Upper lobe of right lung (tissue), 1 donor: ENCODE measurements around the gene ZNF618. TPM values are rescaled to one million over a fixed set of nuclear protein-coding genes. Genes with fewer than 3 reads are reported as not detected.

Source experiments
- ATAC-seq: fragments of 200-7000 bp; cut with Tn5 transposase; one replicate; pipeline ENCODE4 v1.9.1; 2020; ENCODE audit warnings: mild to moderate bottlenecking, moderate library complexity
- DNase-seq: peaks from one replicate; pipeline ENCODE4 v3.0.0-alpha.2; 2020
- H3K27ac ChIP-seq: fragments of 200-600 bp; one replicate; pipeline ENCODE4 v1.8.0; 2022
- H3K27me3 ChIP-seq: fragments of 200-600 bp; one replicate; pipeline ENCODE4 v1.8.0; 2022; ENCODE audit warnings: mild to moderate bottlenecking
- H3K36me3 ChIP-seq: fragments of 200-600 bp; one replicate; pipeline ENCODE4 v1.8.0; 2022
- H3K4me1 ChIP-seq: fragments of 200-600 bp; one replicate; pipeline ENCODE4 v1.8.0; 2022
- H3K4me3 ChIP-seq: fragments of 200-600 bp; one replicate; pipeline ENCODE4 v1.8.0; 2022; ENCODE audit warnings: mild to moderate bottlenecking
- H3K9me3 ChIP-seq: fragments of 200-600 bp; one replicate; pipeline ENCODE4 v1.8.0; 2022
- intact Hi-C: fragments of 100-400 bp; cut with DNase I; formaldehyde crosslinking; loops from one replicate; pipeline ENCODE4 v1.11.0; 2022
- total RNA-seq: library from RNA; stranded (reverse); fragmentation: NEBNext Ultra II Directional; extraction: Animal tissue kit (Norgen Biotek cat#: 25700); gene quantifications from one replicate; pipeline ENCODE4 v1.2.1, GENCODE V29; 2021
- TF ChIP-seq, protein P1 (sequence below): fragments of 200-600 bp; IDR thresholded peaks from one replicate; pipeline ENCODE4 v1.8.0; 2022; ENCODE audit warnings: antibody characterized with exemption
- donor health status: DM: no; HTN: yes; CAD: no; lungs with severe emphysema.

ZNF618 gene
- total RNA-seq, 1 donor from 2014 or later = 9.8 TPM

DNA sequence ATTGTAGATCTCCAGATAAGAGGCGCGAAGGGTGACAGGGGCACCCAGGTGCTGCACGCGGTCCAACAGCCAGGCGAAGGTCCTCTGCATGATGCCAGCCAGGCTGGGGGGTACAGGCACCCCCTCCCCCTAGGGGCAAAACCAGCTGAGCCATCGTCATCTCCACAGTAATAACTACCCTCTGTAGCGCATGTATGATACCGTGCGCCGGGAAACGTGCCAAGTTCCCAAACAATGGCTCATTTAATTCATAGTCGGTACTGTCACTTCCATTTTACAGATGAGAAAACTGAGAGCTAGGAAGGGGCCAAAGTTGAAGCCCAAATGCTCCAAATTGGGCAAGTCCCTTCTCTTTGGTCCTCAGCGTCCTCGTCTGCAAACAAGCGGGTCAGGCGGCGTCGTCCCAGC is 221.5 kb downstream of the ZNF618 start:
- Histone ChIP-seq H3K36me3 (no peaks in the 10 kb centered on the region), H3K4me1 (peaks cover 6% of the 10 kb centered on the region), H3K27ac (no peak overlapping the region), H3K4me3 (peak overlapping the region; percentile 48), H3K9me3 (no peaks in the 10 kb centered on the region), H3K27me3 (peaks cover 15% of the 10 kb centered on the region)
- intact Hi-C loops = no loop called here
- peak; percentile 53 for DNase-seq
- TF ChIP-seq, protein P1, sequence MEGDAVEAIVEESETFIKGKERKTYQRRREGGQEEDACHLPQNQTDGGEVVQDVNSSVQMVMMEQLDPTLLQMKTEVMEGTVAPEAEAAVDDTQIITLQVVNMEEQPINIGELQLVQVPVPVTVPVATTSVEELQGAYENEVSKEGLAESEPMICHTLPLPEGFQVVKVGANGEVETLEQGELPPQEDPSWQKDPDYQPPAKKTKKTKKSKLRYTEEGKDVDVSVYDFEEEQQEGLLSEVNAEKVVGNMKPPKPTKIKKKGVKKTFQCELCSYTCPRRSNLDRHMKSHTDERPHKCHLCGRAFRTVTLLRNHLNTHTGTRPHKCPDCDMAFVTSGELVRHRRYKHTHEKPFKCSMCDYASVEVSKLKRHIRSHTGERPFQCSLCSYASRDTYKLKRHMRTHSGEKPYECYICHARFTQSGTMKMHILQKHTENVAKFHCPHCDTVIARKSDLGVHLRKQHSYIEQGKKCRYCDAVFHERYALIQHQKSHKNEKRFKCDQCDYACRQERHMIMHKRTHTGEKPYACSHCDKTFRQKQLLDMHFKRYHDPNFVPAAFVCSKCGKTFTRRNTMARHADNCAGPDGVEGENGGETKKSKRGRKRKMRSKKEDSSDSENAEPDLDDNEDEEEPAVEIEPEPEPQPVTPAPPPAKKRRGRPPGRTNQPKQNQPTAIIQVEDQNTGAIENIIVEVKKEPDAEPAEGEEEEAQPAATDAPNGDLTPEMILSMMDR = no peak
- no peak for ATAC-seq

DNA sequence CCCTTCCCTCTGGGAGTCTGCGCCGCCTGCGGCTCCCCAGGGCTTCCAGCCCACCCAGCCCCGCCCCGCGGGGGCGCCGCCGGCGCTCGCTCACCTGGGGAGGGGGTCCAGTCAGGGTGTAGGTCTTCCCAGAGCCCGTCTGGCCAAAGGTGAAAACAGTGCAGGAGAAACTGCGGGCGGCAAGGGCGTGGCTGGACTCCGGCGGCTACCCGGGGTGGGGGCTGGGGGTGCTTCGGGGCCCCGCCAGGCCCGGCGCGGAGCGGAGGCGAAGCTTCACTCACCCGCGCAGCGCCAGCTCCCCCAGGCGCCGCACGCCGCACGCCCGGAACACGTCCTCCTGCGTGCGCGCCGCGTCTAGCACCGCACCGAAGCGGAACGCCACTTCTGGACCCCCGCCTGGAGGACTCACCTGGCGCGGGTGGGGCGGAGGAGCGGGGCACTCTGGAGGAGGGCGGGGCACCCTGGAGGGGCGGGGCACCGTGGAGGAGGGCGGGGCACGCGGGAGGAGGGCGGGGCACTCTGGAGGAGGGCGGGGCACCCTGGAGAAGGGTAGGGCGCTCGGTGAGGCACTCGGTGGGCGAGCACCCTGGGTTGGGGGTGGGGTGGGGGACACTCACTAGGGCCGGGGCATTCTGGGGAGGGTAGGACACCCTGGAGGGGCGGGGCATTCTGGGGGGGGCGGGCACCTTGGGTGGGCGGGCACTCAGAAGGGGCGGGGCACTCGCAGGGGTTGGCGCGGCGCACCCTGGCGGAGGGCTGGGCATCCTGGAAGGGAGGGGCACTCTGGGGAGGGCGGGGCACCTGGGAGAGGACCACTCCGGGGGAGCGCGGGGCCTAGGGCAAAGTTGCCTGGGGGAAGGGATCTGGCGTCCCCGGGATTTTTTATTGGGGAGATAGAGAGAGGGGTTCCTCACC is 222.2 kb downstream of the ZNF618 start:
- ATAC-seq (peak; percentile 92), DNase-seq (peak; percentile 87)
- Histone ChIP-seq H3K27me3 (peaks cover 19% of the 10 kb centered on the region), H3K36me3 (no peaks in the 10 kb centered on the region), H3K4me1 (peaks cover 6% of the 10 kb centered on the region), H3K9me3 (no peaks in the 10 kb centered on the region), H3K27ac (no peak overlapping the region), H3K4me3 (peak overlapping the region; percentile 48)
- intact Hi-C loops = no loop called here
- TF ChIP-seq, protein P1 = no peak

DNA sequence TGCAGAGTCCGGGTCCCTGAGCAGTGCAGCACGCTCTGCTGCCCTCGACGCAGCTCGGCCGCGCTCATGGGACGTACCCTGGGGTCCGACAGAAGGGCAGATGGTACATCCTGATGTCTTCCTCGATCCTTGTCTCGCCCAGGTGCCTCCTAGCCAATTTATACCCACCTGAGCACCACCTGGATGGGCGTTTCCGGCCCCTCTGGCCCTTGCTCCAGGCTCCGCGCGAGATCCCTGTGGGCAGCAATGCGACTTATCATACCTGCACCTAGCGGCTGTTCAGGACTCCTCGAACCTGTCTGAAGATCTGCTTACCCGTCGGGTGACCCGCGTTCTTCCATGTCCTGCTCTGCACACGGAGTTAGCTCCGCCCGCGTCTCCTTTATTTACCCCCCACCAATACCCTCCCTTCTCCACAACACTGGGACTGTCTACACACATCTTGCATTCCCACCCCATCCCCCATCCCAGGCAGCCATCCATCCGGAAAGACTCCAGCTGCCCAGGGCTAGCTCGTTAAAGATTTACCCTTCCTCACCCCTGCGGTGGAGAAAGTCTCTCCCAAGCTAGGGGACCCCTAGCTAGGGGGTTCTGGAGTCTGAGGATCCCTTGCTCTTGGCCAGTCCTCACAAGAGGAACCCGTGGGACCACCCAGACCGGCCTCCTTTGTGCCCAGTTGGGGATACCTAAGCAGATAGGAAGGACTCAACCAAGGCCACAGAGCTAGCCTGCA is 223.0 kb downstream of the ZNF618 start, which contains the start of gene KIF12:
KIF12 (minus strand) TSS at position 357 of the 733 bp plus-strand sequence; CDS start at position 341, 16 bp downstream.
- ATAC-seq (peak; percentile 4), DNase-seq (peak; percentile 61)
- H3K4me3 ChIP-seq = peak within 1 kb of the TSS; percentile 48
- no peaks in the 10 kb centered on the region for H3K36me3 ChIP-seq
- H3K4me1 ChIP-seq = peaks cover 6% of the 10 kb centered on the region
- H3K27me3 ChIP-seq = peaks cover 19% of the 10 kb centered on the region
- intact Hi-C loops = no loop called here
- TF ChIP-seq, protein P1 = no peak
- H3K27ac ChIP-seq = no peak within 1 kb of the TSS
- H3K9me3 ChIP-seq = no peaks in the 10 kb centered on the region

DNA sequence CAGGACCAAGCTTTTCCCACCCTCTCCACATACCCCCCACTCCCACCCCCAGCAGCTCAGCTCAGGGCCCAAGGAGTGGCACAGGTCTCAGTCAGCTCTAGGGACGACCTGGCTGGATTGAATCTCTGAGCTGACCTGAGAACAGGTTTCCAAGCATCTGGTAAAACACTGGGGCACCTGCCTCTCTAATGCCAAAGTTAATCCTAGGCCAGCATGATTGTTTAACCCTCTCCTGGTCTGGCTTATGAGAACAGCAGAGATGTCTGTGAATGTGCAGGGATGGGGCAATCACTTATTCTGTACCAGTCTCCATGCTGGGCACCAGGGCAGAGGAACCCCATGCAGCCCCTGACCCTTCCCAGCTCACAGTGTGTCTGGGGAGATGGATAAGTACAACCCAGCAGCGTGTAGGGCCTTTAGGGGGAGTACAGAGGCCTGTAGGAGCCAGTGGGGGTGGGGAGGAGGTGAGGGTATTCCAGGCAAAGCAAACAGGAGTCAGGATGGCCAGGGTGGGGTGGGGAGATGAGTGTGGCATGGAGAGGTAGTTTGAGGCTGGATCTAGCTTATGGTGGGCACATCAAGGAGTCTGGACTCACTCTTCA is 223.7 kb downstream of the ZNF618 start:
- DNase-seq (peak; percentile 38), ATAC-seq (no peak)
- Histone ChIP-seq H3K27ac (no peak overlapping the region), H3K4me3 (no peak overlapping the region), H3K36me3 (no peaks in the 10 kb centered on the region), H3K9me3 (no peaks in the 10 kb centered on the region), H3K4me1 (peaks cover 6% of the 10 kb centered on the region), H3K27me3 (peaks cover 19% of the 10 kb centered on the region)
- TF ChIP-seq, protein P1 = no peak
- intact Hi-C loops = no loop called here

DNA sequence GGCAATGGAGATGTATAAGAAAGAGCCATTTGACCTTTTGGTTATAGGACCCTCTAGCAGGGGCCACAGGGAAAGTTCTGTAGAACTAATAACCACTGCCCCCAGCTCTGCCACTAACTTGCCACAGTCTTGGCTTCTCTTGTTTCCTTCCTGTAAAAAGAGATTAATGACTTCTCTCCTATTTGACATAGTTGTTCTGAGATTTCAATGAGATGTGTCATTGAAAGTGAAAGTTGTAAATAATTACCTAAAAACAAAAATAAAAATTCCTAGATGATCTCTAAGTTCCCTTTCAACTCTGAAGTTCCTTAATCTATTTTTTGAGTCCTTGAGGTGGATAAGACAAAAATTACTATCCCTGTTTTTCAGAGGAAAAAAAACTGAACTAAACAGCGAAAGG is 224.4 kb downstream of the ZNF618 start:
- H3K36me3 ChIP-seq = no peaks in the 10 kb centered on the region
- ATAC-seq (no peak), DNase-seq (peak; percentile 1)
- intact Hi-C loops = no loop called here
- H3K9me3 ChIP-seq = no peaks in the 10 kb centered on the region
- no peak overlapping the region for H3K27ac ChIP-seq
- peaks cover 19% of the 10 kb centered on the region for H3K27me3 ChIP-seq
- no peak overlapping the region for H3K4me3 ChIP-seq
- TF ChIP-seq, protein P1 = no peak
- peaks cover 6% of the 10 kb centered on the region for H3K4me1 ChIP-seq
